ENCODE measurements around the gene LIPT2. TPM values are rescaled to one million over a fixed set of nuclear protein-coding genes. Genes with fewer than 3 reads are reported as not detected.

LIPT2 gene
- 6.5 TPM for total RNA-seq (ENCODE audit: unreplicated experiment)
- long read RNA-seq, transcript LIPT2-201 (2 exons, 1,018 nt) = major isoform, 6 of 7 reads
- long read RNA-seq, partial matches to known transcripts = 0 of 7 reads
- long read RNA-seq, other reads (novel, unspliced or antisense) = 1 of 7 reads

- H3K9me3 Mint-ChIP-seq (ENCODE audit: unreplicated experiment) = no peaks in the 10 kb centered on the region
- no peak for TF ChIP-seq CTCF (IDR thresholded peaks at IDR 0.05; ENCODE audit: unreplicated experiment)
- H3K36me3 Mint-ChIP-seq (ENCODE audit: low read depth, unreplicated experiment) = no peaks in the 10 kb centered on the region
- H3K4me1 Mint-ChIP-seq (ENCODE audit: unreplicated experiment) = peaks cover 26% of the 10 kb centered on the region
- H3K27ac Mint-ChIP-seq (ENCODE audit: unreplicated experiment) = peak within 1 kb of the TSS; percentile 67
- peak; percentile 90 for DNase-seq (ENCODE audit: low spot score)
- H3K27me3 Mint-ChIP-seq (ENCODE audit: unreplicated experiment) = no peaks in the 10 kb centered on the region
- H3K4me3 Mint-ChIP-seq (ENCODE audit: unreplicated experiment) = peak within 1 kb of the TSS; percentile 85
These were observed at the start of gene LIPT2 for GRCh38 chr11:74492974-74493790. Gene LIPT2 (minus strand): TSS chr11:74493724. CDS start chr11:74493703, 21 bp downstream.

GRCh38 chr11:74541466-74541865, 47.9 kb upstream of the LIPT2 start:
- no peak for DNase-seq (ENCODE audit: low spot score)
- H3K36me3 Mint-ChIP-seq (ENCODE audit: low read depth, unreplicated experiment) = peaks cover 16% of the 10 kb centered on the region
- no peak overlapping the region for H3K27ac Mint-ChIP-seq (ENCODE audit: unreplicated experiment)
- no peaks in the 10 kb centered on the region for H3K4me1 Mint-ChIP-seq (ENCODE audit: unreplicated experiment)
- no peak for TF ChIP-seq CTCF (IDR thresholded peaks at IDR 0.05; ENCODE audit: unreplicated experiment)
- no peaks in the 10 kb centered on the region for H3K9me3 Mint-ChIP-seq (ENCODE audit: unreplicated experiment)
- peaks cover 2% of the 10 kb centered on the region for H3K27me3 Mint-ChIP-seq (ENCODE audit: unreplicated experiment)
- no peak overlapping the region for H3K4me3 Mint-ChIP-seq (ENCODE audit: unreplicated experiment)

- no peaks in the 10 kb centered on the region for H3K9me3 Mint-ChIP-seq (ENCODE audit: unreplicated experiment)
These were observed 46.7 kb upstream of the LIPT2 start for GRCh38 chr11:74540270-74540669.

GRCh38 chr11:74538680-74539079, 45.2 kb upstream of the LIPT2 start:
- Mint-ChIP-seq H3K4me3 (ENCODE audit: unreplicated experiment) (no peak overlapping the region), H3K27ac (ENCODE audit: unreplicated experiment) (no peak overlapping the region), H3K36me3 (ENCODE audit: low read depth, unreplicated experiment) (peaks cover 4% of the 10 kb centered on the region), H3K9me3 (ENCODE audit: unreplicated experiment) (no peaks in the 10 kb centered on the region), H3K27me3 (ENCODE audit: unreplicated experiment) (peaks cover 2% of the 10 kb centered on the region), H3K4me1 (ENCODE audit: unreplicated experiment) (peaks cover 4% of the 10 kb centered on the region)
- DNase-seq (ENCODE audit: low spot score) = no peak
- no peak for TF ChIP-seq CTCF (IDR thresholded peaks at IDR 0.05; ENCODE audit: unreplicated experiment)

More at GRCh38 chr11:74540270-74540669, 46.7 kb upstream of the LIPT2 start:
- no peak for TF ChIP-seq CTCF (IDR thresholded peaks at IDR 0.05; ENCODE audit: unreplicated experiment)
- no peaks in the 10 kb centered on the region for H3K4me1 Mint-ChIP-seq (ENCODE audit: unreplicated experiment)
- H3K27ac Mint-ChIP-seq (ENCODE audit: unreplicated experiment) = no peak overlapping the region
- no peak for DNase-seq (ENCODE audit: low spot score)
- H3K36me3 Mint-ChIP-seq (ENCODE audit: low read depth, unreplicated experiment) = peaks cover 16% of the 10 kb centered on the region
- no peak overlapping the region for H3K4me3 Mint-ChIP-seq (ENCODE audit: unreplicated experiment)
- peaks cover 2% of the 10 kb centered on the region for H3K27me3 Mint-ChIP-seq (ENCODE audit: unreplicated experiment)
